PC-9 (cell line): ENCODE measurements around the gene LIN7B. TPM values are rescaled to one million over a fixed set of nuclear protein-coding genes. Genes with fewer than 3 reads are reported as not detected.

Experiments used
- BruUV-seq: library from RNA; stranded (reverse); fragments of 400-500 nt; replicated peaks from 2 replicates; lab custom pipeline; 2021; lab: Mats Ljungman, UMichigan
- CTCF ChIA-PET: fragments of 300-600 bp; sonication (Branson Sonifier 250); formaldehyde crosslinking; loops from one replicate; lab custom pipeline; 2022; ENCODE audit warnings: antibody characterized with exemption; lab: Charles Lee
- POLR2A ChIA-PET: fragments of 300-600 bp; sonication (Branson Sonifier 250); formaldehyde crosslinking; loops from one replicate; lab custom pipeline; 2022; ENCODE audit warnings: antibody characterized with exemption; ENCODE audit not compliant: unreplicated experiment; lab: Charles Lee
- DNase-seq, 2 experiments: peaks; one replicate each; pipeline versions ENCODE4 v3.0.0 to v3.0.0-alpha.2; 2015 to 2022; ENCODE audit warnings: mixed read lengths in 1 of 2
- H2AFZ ChIP-seq: fragments of 200-600 bp; sonication (generic); 2 replicates; pipeline ENCODE4 v1.8.1; 2017; ENCODE audit warnings: antibody characterized with exemption
- H3F3A ChIP-seq: fragments of 200-600 bp; sonication (generic); 2 replicates; pipeline ENCODE4 v1.8.1; 2017; ENCODE audit warnings: antibody characterized with exemption, mild to moderate bottlenecking, low read depth; ENCODE audit not compliant: insufficient read depth
- H3K27ac ChIP-seq: fragments of 200-600 bp; sonication (generic); 2 replicates; pipeline ENCODE4 v1.6.1; 2016; ENCODE audit warnings: mixed run types
- H3K27me3 ChIP-seq: fragments of 200-600 bp; sonication (generic); 2 replicates; pipeline ENCODE4 v1.6.1; 2016; ENCODE audit warnings: low read depth, mixed run types; ENCODE audit not compliant: insufficient read depth
- H3K36me3 ChIP-seq: fragments of 200-600 bp; sonication (generic); 2 replicates; pipeline ENCODE4 v1.6.1; 2016; ENCODE audit warnings: low read depth, mixed run types
- H3K4me1 ChIP-seq: fragments of 200-600 bp; sonication (generic); replicated peaks from 2 replicates; pipeline ENCODE4 v1.6.1; 2016; ENCODE audit warnings: mixed run types; ENCODE audit not compliant: insufficient read depth
- H3K4me2 ChIP-seq: fragments of 200-600 bp; sonication (generic); 2 replicates; pipeline ENCODE4 v1.6.1; 2017; ENCODE audit warnings: mixed run types
- H3K4me3 ChIP-seq: fragments of 200-600 bp; sonication (generic); 2 replicates; pipeline ENCODE4 v1.6.1; 2016; ENCODE audit warnings: mixed run types
- H3K79me2 ChIP-seq: fragments of 200-600 bp; sonication (generic); 2 replicates; pipeline ENCODE4 v1.6.1; 2017; ENCODE audit warnings: low read depth, mixed run types
- H3K9me2 ChIP-seq: fragments of 200-600 bp; sonication (generic); 2 replicates; pipeline ENCODE4 v1.8.1; 2017; ENCODE audit warnings: mild to moderate bottlenecking; ENCODE audit not compliant: insufficient read depth
- H3K9me3 ChIP-seq: fragments of 200-600 bp; sonication (generic); 2 replicates; pipeline ENCODE4 v1.8.1; 2016; ENCODE audit warnings: low read depth; ENCODE audit not compliant: insufficient read depth
- H4K20me1 ChIP-seq: fragments of 200-600 bp; sonication (generic); 2 replicates; pipeline ENCODE4 v1.8.1; 2017; ENCODE audit not compliant: insufficient read depth
- EZH2 ChIP-seq: fragments of 200-600 bp; sonication (generic); IDR thresholded peaks from 2 replicates; pipeline ENCODE4 v1.8.0; 2017; ENCODE audit warnings: antibody characterized with exemption, low read depth
- intact Hi-C: fragments of 100-400 bp; cut with micrococcal nuclease; formaldehyde crosslinking; loops from one replicate; pipeline ENCODE4 v1.10.0; 2022; ENCODE audit not compliant: unreplicated experiment
- total RNA-seq: library from RNA; stranded (reverse); gene quantifications from 2 replicates; pipeline ENCODE4 v1.2.3, GENCODE V29; 2021
- TF ChIP-seq, protein P1 (sequence below): fragments of 200-600 bp; sonication (generic); conservative IDR thresholded peaks from 2 replicates; pipeline ENCODE4 v1.6.1; 2017; ENCODE audit warnings: mixed run types, antibody characterized with exemption, mild to moderate bottlenecking, moderate library complexity

LIN7B gene
- total RNA-seq, 1 experiment from 2014 or later, result 7.0 TPM

DNA sequence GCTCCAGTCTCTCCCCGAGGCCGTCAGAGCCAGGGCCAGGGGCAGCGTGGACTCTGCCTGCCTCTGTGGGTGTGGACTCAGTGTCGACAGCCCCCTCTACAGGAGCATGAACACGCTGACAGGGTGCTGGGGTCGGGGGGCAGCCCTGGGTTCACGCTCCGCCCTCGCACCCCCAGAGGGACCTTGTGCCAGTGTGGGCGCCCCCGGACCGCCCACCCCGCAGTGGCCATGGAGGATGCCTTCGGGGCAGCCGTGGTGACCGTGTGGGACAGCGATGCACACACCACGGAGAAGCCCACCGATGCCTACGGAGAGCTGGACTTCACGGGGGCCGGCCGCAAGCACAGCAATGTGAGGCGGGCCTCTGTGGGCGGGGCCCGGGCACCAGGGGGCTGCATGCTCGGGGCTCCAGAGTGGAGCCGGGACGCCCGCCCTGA lies 51.7 kb downstream of the LIN7B start:
- Histone ChIP-seq H3K27me3 (no peaks in the 10 kb centered on the region), H3K4me3 (no peak overlapping the region), H3F3A (peaks cover 18% of the 10 kb centered on the region; the same call in 1 of the 2 replicates), H4K20me1 (peaks cover 11% of the 10 kb centered on the region), H3K4me2 (no peak overlapping the region), H3K9me3 (no peaks in the 10 kb centered on the region), H3K79me2 (no peaks in the 10 kb centered on the region), H3K9me2 (no peaks in the 10 kb centered on the region), H3K27ac (no peak overlapping the region), H3K36me3 (peaks cover 5% of the 10 kb centered on the region; the same call in 1 of the 2 replicates), H3K4me1 (peaks cover 13% of the 10 kb centered on the region), H2AFZ (no peak overlapping the region)
- no TSS peak for BruUV-seq
- CTCF ChIA-PET, result no interaction called here
- intact Hi-C loops, result loop anchor here (2.0 kb wide), 1 partner anchor 47 kb away; the partner anchor contains the start of genes C19orf73 and PPFIA3
- TF ChIP-seq, protein P1, sequence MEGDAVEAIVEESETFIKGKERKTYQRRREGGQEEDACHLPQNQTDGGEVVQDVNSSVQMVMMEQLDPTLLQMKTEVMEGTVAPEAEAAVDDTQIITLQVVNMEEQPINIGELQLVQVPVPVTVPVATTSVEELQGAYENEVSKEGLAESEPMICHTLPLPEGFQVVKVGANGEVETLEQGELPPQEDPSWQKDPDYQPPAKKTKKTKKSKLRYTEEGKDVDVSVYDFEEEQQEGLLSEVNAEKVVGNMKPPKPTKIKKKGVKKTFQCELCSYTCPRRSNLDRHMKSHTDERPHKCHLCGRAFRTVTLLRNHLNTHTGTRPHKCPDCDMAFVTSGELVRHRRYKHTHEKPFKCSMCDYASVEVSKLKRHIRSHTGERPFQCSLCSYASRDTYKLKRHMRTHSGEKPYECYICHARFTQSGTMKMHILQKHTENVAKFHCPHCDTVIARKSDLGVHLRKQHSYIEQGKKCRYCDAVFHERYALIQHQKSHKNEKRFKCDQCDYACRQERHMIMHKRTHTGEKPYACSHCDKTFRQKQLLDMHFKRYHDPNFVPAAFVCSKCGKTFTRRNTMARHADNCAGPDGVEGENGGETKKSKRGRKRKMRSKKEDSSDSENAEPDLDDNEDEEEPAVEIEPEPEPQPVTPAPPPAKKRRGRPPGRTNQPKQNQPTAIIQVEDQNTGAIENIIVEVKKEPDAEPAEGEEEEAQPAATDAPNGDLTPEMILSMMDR, result no peak
- TF ChIP-seq EZH2, result no peak
- no peak for DNase-seq
- POLR2A ChIA-PET, result no interaction called here

DNA sequence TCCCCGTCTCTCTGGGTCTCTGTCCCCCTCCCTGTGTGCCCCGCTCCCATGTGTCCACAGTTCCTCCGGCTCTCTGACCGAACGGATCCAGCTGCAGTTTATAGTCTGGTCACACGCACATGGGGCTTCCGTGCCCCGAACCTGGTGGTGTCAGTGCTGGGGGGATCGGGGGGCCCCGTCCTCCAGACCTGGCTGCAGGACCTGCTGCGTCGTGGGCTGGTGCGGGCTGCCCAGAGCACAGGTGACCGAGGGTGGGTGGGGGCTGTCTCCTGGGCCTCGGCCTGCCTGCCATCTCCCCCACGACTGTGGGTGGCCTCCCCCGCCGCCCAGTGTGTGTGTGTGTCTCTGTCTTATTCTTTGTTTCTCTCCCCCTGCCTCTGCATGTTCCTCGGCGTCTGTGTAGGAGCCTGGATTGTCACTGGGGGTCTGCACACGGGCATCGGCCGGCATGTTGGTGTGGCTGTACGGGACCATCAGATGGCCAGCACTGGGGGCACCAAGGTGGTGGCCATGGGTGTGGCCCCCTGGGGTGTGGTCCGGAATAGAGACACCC lies 53.8 kb downstream of the LIN7B start:
- H3K36me3 ChIP-seq, result peaks cover 5% of the 10 kb centered on the region; the same call in 1 of the 2 replicates
- no peaks in the 10 kb centered on the region for H3K79me2 ChIP-seq
- peaks cover 13% of the 10 kb centered on the region for H3K4me1 ChIP-seq
- no peak overlapping the region for H3K27ac ChIP-seq
- peaks cover 18% of the 10 kb centered on the region; the same call in 1 of the 2 replicates for H3F3A ChIP-seq
- intact Hi-C loops, result no loop called here
- no peaks in the 10 kb centered on the region for H3K9me3 ChIP-seq
- no peak overlapping the region for H3K4me2 ChIP-seq
- no TSS peak for BruUV-seq
- ChIA-PET POLR2A (no interaction called here), CTCF (no interaction called here)
- H3K27me3 ChIP-seq, result no peaks in the 10 kb centered on the region
- no peaks in the 10 kb centered on the region for H3K9me2 ChIP-seq
- no peak overlapping the region for H2AFZ ChIP-seq
- DNase-seq, result peak in 1 of 2 experiments; percentile 21
- peaks cover 11% of the 10 kb centered on the region for H4K20me1 ChIP-seq
- TF ChIP-seq, protein P1, result no peak
- no peak for TF ChIP-seq EZH2
- H3K4me3 ChIP-seq, result no peak overlapping the region

Other genes starting within 250 kb of the LIN7B start
- 0.79 and 1.8 TPM in 2 replicates for gene PLEKHA4, start 245.8 kb upstream of the LIN7B start, total RNA-seq
- gene PPP1R15A, start 241.9 kb upstream of the LIN7B start, total RNA-seq, result 49.5 and 53.6 TPM in 2 replicates
- not detected in 2 replicates for gene TULP2, start 215.6 kb upstream of the LIN7B start, total RNA-seq
- gene NUCB1, start 214.1 kb upstream of the LIN7B start, total RNA-seq, result 185 and 216 TPM in 2 replicates
- 2.0 and 2.4 TPM in 2 replicates for gene DHDH, start 180.7 kb upstream of the LIN7B start, total RNA-seq
- 140 and 198 TPM in 2 replicates for gene BAX, start 159.5 kb upstream of the LIN7B start, total RNA-seq
- 3,402 and 3,822 TPM in 2 replicates for gene FTL, start 149.1 kb upstream of the LIN7B start, total RNA-seq
- gene GYS1, start 121.1 kb upstream of the LIN7B start, total RNA-seq, result 47.5 and 54.2 TPM in 2 replicates
- 175 and 179 TPM in 2 replicates for gene RUVBL2, start 120.5 kb upstream of the LIN7B start, total RNA-seq
- gene LHB, start 97.3 kb upstream of the LIN7B start, total RNA-seq, result 1.6 and 3.5 TPM in 2 replicates
- not detected in 2 replicates for gene CGB3, start 90.0 kb upstream of the LIN7B start, total RNA-seq
- not detected in 2 replicates for gene CGB2, start 82.5 kb upstream of the LIN7B start, total RNA-seq
- 0.83 TPM in 1 of 2 replicates, not detected in the other for gene CGB1, start 77.5 kb upstream of the LIN7B start, total RNA-seq
- gene CGB5, start 70.5 kb upstream of the LIN7B start, total RNA-seq, result 1.1 and 1.9 TPM in 2 replicates
- 1.0 and 5.3 TPM in 2 replicates for gene CGB8, start 65.3 kb upstream of the LIN7B start, total RNA-seq
- 4.8 and 6.8 TPM in 2 replicates for gene CGB7, start 56.6 kb upstream of the LIN7B start, total RNA-seq
- 14.0 and 18.6 TPM in 2 replicates for gene NTF4, start 49.6 kb upstream of the LIN7B start, total RNA-seq
- gene KCNA7, start 41.7 kb upstream of the LIN7B start, total RNA-seq, result not detected in 2 replicates
- gene SNRNP70, start 28.9 kb upstream of the LIN7B start, total RNA-seq, result 151 and 199 TPM in 2 replicates
- gene C19orf73, start 4.8 kb downstream of the LIN7B start, total RNA-seq, result 1.5 and 3.0 TPM in 2 replicates
- gene PPFIA3, start 5.2 kb downstream of the LIN7B start, total RNA-seq, result 8.3 and 10.1 TPM in 2 replicates
- 0.50 TPM in 1 of 2 replicates, not detected in the other for gene HRC, start 41.0 kb downstream of the LIN7B start, total RNA-seq
- gene TRPM4, start 43.4 kb downstream of the LIN7B start, total RNA-seq, result 43.8 and 62.3 TPM in 2 replicates
- 0.48 and 0.61 TPM in 2 replicates for gene SLC6A16, start 210.8 kb downstream of the LIN7B start, total RNA-seq
- not detected in 2 replicates for gene CD37, start 221.0 kb downstream of the LIN7B start, total RNA-seq
- gene TEAD2, start 248.0 kb downstream of the LIN7B start, total RNA-seq, result 55.5 and 55.6 TPM in 2 replicates
- 0.85 TPM in 1 of 2 replicates, not detected in the other for gene DKKL1, start 249.5 kb downstream of the LIN7B start, total RNA-seq